ENCODE data around the gene RPS6KL1.
A peak's percentile ranks its signal among the peaks of the same experiment; 100 is the strongest.

Gene RPS6KL1

DNA sequence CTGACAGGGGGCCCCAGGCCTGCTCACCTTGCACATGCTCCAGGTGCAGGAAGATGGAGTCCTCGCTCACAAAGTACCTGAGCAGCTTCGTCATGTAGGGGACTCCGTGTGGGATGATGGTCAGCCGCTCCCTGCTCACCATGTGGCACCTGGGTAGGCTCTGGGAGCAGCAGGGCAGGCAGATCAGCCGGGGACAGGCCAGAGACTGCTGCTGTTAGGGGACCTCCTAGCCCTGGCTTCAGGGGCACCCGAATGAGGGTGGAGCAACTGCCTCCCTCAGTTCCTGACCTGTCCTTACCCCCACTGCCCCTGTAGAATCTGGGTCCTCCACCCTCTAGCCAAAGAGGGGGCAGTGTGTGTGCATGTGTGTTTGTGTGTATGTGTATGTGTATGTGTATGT lies 11.8 kb downstream of the RPS6KL1 start:
- no peak for DNase-seq (ENCODE audit: low read depth)

DNA sequence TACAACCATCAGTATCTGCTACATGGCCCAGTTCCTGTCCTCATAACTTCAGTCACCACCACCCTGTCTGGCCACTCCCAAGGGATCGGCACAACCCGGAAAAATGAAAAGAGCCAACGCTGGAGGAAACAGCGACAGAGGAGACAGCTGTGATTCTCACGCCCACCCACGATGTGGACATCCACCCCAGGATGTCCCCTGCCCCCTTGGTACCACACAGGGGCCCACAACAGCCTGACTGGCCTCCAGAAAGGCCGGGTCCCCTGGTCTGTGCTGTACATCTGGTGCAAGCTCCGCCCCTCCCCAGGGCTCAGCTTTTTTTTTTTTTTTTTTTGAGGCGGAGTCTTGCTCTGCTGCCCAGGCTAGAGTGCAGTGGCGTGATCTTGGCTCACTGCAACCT lies 12.5 kb downstream of the RPS6KL1 start:
- DNase-seq (ENCODE audit: low read depth) = no peak

DNA sequence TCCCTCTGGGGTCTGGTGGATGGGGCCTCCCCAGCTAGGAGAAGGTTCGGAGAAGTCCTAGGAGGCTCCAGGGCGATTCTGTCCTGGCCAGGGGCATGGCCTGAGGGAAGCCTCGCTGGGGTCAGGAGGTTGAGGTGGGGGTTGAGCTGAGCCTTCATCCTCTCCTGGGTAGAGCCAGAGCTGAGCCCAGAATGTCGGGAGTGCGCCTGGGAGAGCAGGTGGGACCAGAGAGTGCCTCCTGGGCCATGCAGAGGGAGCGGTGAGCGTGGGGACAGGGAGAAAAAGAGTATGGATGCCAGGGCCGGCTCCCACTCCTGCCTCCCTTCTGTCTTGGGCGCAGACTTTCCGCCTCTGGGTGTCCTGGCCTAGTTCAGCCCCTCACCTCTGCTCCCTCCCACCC lies 13.1 kb downstream of the RPS6KL1 start:
- DNase-seq (ENCODE audit: low read depth) = no peak

DNA sequence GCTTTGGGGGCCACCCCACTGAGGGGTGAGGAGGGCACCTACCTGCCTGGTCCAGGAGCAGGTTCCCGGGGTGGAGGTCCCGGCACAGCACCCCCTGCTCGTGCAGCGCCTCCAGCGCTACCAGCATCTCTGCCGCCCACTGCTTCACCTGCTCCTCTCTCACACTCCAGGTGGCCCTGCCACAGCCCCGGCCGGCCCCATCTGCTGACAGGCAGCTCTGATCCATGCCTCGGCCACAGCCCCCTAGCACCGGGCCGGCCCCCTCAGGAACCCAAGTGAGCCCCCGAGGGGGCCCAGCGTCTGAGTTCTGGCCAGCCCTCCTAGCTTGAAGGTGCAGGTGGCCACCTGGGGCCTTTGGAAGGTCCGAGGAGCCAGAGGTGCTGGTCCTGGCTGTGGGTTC lies 13.6 kb downstream of the RPS6KL1 start:
- DNase-seq (ENCODE audit: low read depth) = no peak

DNA sequence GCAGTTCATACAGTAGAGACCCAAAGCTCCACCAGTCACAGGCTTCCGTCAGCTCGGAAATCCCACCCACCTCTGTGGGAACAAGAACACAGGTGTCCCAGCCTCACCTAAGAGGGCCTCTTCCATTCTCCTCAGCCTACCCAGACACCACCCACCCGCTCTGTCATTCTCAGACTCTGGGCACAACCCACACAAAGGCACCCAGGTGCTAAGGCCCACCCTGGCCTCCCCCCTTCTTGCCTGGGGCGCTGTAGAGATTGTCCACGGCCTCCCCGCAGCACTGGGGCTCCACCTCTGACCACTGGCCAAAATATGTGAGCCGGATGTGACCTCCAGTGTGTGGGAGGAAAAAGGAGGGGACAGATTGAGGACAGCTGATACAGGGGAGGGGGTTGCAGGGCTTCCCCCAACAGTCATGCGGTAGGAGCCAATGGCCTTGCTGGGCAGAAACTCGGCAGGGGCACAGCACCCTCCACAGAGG lies 14.2 kb downstream of the RPS6KL1 start:
- DNase-seq (ENCODE audit: low read depth) = no peak

DNA sequence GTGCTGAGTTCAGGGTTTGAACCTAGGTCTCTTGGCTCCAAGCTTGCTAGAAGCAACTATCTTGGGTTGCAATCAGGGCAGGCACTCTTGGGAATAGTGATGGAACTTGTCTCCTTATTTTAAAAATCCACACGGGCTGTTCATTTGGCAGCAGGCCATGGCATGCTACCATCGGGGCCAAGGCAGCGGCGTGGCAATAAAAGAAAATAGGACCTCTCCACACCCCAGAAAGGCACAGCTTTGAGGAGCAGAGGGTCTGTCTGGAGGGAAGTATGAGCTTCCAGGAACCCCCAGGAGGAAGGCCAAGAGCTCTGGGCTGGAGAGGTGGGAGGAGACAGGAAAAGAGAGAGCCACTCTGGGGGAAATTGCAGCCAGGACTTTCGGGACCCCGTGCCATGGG lies 15.3 kb downstream of the RPS6KL1 start:
- DNase-seq (ENCODE audit: low read depth) = no peak

DNA sequence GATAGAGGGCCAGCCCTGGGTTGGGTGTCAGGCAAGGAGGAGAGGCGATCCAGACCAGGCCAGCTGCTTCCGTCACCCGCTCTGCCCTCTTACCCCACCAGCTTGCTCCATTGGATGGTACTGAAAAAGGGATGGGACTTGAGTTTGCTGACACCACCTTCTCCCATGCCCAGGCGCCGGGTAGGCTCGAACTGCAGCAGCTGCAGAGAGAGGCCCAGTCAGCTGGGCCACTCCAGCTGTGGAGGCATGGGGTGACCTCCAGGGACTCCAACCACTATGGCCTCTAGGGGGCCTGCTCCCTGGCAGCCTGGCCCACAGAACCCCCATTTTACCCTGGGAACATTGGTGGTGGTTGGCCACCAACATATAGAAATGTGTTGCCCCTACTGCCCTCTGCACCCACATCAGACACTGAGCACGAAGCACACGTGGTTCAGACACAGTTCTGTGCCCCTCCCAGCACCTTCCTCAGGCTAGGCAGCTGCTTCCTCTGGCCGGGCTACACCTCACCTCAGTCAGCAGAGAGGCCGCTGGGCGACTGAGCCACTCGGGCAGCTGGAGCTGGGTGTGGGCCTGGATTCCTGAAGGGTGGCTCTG lies 16.0 kb downstream of the RPS6KL1 start:
- no peak for DNase-seq (ENCODE audit: low read depth)

DNA sequence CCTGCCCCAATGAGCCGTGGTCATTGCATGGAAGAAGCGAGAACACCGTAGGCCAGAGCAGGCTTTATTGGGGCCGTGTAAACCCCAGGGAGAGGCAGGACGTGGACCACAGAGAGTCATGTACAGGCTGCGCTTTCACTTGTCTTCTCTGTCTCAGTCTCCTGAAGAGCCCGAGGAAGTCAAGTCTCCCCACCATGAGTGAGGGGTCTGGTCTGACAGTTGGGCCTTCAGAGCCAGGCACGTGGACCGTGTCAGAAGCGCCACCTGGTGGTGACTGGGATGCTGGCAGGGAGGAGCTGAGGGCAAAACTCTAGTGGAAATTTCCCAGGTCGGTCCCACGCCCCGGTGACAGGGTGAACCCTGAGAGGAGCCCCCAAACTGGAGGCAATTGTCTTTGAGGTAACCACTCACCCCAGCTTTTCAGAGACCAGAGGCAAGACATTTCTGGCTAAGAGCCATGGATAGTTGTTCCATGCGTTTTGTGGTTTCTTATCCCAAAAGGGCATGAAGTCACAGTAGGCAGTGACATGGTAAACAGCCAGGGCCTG lies 17.4 kb downstream of the RPS6KL1 start:
- DNase-seq (ENCODE audit: low read depth) = no peak

DNA sequence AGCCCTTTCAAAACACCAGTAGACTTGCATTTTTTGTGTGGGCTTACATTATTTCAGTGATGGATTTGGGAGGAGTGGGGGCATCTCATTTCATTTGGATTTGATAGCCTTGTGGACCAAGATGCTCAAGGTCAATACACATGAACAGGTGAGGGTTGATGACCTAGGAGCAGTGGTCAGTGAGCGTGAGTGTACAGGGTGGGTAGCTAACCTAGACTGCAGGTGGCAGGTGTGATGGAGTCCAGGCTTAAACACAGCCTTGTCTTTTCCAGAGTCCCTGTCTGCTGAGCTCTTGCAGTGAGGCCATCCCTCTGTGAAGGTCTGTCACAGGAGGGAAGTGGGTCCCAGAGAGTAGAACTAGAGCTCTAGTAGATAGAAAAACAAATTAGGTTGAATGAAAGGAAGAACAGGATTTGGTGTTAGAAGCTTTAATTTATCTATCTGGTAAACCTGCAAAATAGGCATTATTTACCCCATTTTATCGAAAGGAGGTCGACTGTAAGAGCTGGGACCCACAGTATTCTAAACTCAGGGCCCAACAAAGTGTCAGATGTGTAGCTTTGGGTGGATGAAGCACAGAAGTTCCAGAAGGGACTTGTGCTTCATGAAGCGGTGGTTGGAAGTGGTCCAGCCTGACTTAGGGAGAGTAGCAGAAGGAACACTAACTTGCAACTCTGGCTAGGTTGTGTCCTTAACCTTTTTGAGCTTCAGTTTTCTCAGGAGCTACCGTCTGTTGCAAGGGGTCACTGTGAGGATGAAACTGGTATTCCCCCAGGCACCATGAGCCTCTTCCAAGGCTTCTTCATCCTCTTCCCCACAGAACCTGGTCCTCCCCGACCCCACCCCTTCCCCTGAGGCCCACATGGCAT lies 18.2 kb downstream of the RPS6KL1 start:
- DNase-seq (ENCODE audit: low read depth) = no peak

DNA sequence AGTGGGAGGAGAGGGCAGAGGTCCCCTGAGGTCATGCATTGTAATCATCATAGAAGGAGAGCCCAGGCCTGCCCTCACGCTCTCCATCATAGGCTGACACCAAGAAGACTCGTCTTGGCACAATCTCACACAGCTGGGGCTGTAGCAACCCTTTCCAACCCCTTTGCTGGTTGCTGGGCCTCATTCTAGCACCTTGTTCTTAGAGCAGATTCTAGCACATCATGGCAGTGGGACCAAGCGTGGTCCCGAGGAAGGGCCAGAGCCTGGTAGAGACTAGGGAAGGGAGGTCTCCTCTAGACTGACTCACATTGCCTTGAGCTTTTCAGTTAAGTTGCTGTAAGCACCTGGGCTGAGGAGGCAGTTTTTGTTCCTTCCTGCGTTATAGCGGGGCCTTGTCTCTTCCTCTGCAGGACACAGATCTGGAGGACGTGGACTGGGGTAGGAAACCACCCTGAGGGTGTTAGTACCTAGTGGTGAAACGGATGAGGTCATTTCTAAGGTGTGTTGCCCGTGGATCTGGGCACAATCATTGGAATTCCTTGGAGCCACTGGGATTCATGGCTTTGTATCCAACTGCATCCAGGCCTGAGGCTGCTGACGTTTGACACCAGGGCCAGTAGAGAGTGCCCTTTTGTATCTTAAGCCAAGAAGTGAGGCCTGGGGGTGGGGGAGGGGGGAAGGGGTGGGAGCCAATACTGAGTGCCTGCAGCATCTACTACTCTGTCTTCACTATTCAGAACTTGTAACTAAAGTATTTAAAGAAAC lies 19.9 kb downstream of the RPS6KL1 start:
- DNase-seq (ENCODE audit: low read depth) = no peak

DNA sequence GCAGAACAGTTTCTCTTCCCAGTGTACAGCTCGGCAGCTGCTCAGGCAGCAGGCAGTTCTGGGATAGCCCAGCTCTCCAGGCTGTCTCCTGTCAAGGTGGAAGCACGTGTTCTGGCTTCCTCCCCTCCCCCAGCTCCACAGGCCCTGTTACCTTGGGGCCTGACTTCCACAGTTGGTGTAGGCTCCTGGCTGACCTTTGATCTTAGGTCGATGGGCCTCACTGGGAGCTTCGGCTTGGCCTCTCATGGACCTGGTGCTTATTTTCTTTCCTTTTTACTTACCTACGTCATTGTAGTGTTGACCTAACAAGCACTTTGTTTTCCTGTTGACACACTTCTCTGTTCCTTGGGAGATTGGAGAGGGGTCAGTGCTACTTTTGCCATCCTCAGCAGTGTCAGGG lies 24.4 kb downstream of the RPS6KL1 start:
- no peak for DNase-seq (ENCODE audit: low read depth)

DNA sequence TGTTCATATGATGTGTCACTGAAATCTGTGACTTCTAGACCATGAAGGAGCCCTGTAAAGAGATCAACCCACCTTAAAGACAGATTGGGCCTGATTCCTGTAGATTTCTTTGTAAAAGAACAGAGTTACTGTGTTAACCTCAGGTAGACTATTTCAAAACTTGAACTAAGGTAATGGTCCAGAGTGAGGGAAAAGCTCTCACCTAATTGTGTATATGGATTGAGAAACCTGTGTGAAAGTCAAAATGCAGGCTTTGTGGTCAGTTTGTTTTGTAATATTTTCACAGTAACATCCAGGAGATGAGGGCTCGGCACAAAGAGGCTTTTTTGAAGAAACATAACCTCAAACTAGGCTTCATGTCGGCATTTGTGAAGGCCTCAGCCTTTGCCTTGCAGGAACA lies 25.0 kb downstream of the RPS6KL1 start:
- DNase-seq (ENCODE audit: low read depth) = no peak

DNA sequence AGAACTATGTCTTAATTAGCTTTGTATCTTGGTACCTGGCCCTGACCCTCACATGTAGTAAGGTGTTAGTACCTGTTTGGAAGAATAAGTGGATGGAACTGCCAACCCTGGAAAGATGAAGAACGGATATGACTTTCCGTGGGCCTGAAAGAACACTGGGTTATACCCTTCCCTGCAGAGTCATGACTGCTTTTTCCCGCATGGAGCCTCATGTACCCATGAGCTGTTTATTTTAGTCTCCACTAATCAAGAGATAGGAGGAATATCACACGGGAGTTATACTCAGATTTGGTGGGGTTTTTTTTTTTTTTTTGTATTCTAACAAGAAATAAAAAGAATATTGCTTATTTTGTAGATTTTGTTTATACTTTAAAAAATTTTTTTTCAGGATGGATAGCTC lies 25.4 kb downstream of the RPS6KL1 start:
- DNase-seq (ENCODE audit: low read depth) = no peak

DNA sequence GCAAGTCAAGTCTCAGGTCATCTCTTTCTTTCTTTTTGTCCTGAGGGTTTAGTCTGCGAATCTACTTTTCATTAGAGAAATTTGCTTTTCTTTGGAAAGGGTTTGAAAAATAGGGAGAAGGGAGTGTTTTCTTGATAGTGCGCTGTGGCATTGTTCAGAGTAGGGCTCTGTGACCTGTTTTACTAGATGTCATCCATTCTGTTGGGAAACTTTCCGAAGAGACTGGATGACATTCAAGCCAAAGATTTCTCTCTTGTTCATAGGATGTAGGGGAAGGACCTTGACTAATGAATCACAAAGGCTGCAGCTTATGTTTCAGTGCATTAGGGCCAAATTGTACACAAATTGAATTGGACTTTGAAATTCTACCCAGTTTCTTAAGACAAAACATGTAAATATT lies 26.7 kb downstream of the RPS6KL1 start:
- no peak for DNase-seq (ENCODE audit: low read depth)

DNA sequence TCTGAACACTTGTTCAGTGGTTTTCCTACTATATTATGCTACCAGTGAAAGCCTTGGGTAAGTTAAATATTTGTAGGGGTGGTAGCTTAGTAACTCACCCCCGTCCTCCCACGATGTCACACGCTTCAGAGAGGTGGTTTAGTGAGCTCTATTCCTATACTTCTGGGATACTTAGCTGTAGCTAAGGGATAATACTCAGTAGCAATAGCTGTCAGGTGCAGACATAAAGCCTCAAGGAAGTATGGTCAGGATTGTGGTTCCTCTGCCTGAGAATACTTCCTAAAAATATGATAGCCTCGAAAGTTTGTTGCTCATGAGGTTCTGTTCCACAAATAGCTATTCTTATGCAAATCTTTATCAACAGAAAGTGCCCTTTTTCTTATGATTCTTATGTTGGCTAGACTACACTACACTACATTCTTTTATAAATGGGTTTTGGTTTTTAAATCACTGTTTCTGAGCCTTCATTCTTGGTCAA lies 29.4 kb downstream of the RPS6KL1 start:
- no peak for DNase-seq (ENCODE audit: low read depth)

DNA sequence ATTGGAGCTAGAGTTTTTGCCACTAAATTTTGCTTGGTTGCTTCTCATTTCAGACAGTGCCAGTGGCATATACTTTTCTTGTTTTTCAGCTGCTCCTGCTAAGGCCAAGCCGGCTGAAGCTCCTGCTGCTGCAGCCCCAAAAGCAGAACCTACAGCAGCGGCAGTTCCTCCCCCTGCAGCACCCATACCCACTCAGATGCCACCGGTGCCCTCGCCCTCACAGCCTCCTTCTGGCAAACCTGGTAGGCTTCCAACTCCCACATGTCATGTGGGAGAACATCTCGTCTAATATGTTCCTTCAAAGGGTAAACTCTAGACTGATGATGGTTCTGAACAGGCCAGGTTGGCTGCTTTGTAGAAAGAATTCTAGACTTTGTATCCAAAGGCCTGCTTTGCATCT lies 30.3 kb downstream of the RPS6KL1 start:
- no peak for DNase-seq (ENCODE audit: low read depth)

DNA sequence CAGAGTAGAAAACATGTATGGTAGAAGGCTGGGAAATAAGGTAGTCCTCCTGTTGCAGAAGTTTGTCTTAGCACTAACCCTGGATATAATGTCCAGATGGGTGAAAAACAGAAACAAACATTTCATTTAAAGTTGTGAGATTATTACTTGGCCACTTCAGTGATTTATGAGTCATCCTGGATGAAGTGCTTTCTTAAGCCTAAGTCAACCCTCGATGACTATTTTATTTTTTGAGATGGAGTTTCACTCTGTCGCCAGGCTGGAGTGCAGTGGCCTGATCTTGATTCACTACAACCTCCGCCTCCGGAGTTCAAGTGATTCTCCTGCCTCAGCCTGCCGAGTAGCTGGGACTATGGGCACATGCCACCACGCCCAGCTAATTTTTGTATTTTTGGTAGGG lies 31.2 kb downstream of the RPS6KL1 start:
- DNase-seq (ENCODE audit: low read depth) = no peak

DNA sequence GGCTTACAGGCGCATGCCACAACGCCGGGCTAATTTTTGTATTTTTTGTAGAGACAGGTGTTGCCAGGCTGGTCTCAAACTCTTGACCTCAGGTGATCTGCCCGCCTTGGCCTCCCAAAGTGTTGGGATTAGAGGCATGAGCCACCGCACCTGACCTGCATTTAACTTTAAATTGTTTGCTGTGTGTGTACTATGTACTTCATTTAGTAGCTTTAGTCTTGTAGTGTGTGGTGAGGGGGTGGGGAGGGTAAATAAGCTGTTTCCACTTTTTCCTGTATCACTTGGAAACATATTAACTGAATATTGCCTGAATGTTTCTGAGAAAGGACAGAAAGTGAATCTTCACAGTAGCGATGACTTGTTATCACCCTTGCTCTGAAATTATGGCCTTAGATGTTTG lies 32.8 kb downstream of the RPS6KL1 start:
- no peak for DNase-seq (ENCODE audit: low read depth)

DNA sequence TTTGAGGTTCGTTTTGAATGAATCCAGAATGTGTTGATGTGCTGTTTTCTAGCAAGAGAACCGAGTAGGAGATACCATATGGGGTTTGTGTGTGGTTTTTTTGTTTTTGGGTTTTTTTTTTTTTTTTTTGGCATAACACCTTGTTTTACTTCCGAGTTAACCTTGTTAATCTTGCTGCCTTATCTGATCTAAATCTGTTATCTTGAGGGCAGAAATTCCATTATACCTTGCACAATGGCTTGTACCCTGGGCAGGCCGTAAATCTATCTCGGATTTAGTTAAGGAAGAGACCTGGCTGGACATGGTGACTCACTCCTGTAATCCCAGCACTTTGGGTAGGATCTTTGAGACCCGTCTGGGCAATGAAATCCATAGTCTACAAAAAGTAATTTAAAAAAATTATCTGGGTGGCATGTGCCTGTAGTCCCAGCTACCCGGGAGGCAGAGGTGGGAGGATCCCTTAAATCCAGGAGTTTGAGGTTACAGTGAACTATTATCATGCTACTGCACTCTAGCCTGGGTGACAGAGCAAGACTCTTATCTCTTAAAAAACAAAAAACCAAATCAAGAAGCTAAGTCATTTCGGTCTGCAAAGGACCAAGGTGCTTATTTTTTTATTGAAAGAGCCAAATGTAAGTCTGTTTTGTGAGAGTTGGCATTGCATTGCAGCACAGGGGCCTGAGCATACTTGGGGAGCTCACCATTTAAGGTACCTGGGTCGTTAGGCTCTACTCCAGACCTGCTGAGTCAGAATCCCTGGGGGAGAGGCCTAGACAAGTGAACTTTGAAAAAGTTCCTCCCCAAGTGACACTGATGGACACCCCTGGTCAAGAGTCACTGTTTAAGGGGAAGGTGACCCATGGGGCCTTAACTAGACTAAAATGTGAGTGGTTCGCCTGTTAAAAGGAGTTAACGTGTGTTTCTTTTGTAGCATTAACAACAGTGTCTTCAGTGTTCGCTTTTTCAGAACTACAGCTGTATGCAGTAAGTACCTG lies 34.6 kb downstream of the RPS6KL1 start:
- no peak for DNase-seq (ENCODE audit: low read depth)

DNA sequence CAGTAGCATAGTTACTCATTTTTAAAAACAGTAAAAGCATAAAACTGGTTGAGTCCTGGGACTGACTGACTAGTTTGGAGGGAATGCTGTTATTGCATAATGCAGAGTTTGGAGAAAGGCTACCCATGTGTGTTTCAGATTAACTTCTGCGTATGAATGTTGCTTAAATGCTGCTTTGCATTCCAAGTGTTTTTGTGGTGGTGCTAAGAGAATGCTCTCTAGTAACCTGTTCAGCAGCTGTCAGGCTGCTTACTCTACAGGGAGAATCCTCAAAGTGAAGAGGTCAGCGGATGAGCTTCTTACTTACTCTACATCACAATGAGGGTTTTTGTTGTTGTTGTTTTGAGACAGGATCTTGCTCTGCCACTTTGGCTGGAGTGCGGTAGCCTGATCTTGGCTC lies 37.1 kb downstream of the RPS6KL1 start:
- DNase-seq (ENCODE audit: low read depth) = peak; percentile 96
